GM10248 (cell line): ENCODE data around the gene GSAP.
A peak's percentile ranks its signal among the peaks of the same experiment; 100 is the strongest.
"Not testable (repeated sequence)": the region's sequence is repeated elsewhere in the genome, so short reads cannot be mapped to it uniquely, and the experiment has no call there.

ENCODE experiments used
- CTCF ChIA-PET: fragments of 300-600 bp; sonication (Branson Sonifier 250); formaldehyde crosslinking; extraction: SDS; loops from one replicate; lab custom pipeline; 2021; ENCODE audit warnings: antibody characterized with exemption; lab: Yijun Ruan, JAX
- POLR2A ChIA-PET: fragments of 350-650 bp; sonication (Branson Sonifier 250); formaldehyde crosslinking; extraction: SDS; loops from one replicate; lab custom pipeline; 2020; ENCODE audit warnings: antibody characterized with exemption; lab: Yijun Ruan, JAX
- DNase-seq: peaks from one replicate; pipeline ENCODE4 v3.0.0; 2012; ENCODE audit errors: extremely low spot score
- CTCF ChIP-seq: IDR thresholded peaks from 2 replicates; pipeline ENCODE4 v1.5.1; 2012; ENCODE audit warnings: mild to moderate bottlenecking, low read depth; ENCODE audit errors: extremely low read depth, missing control alignments, control extremely low read depth

GSAP gene

GRCh38 chr7:77335581-77335980 lies 80.6 kb downstream of the GSAP start:
- POLR2A ChIA-PET, result no interaction called here

GRCh38 chr7:77334039-77334438 lies 82.1 kb downstream of the GSAP start:
- DNase-seq, POLR2A ChIA-PET: not testable (repeated sequence)
- CTCF ChIA-PET, result interaction anchor here (1.1 to 5.3 kb wide), 5 partner anchors 20 to 221 kb away, joined by 3 to 28 read pairs (median 3); no protein-coding TSS in a partner anchor

More at GRCh38 chr7:77335581-77335980, 80.6 kb downstream of the GSAP start:
- TF ChIP-seq CTCF, result no peak
- DNase-seq, result no peak
- CTCF ChIA-PET, result interaction anchor here (1.0 to 5.3 kb wide), 5 partner anchors 17 to 929 kb away, joined by 3 to 28 read pairs (median 3); no protein-coding TSS in a partner anchor

GRCh38 chr7:77331938-77332695 lies 84.0 kb downstream of the GSAP start:
- POLR2A ChIA-PET, result interaction anchor here (0.6 kb wide), 1 partner anchor 43 kb away, joined by 3 read pairs; no protein-coding TSS in a partner anchor

GRCh38 chr7:77330169-77330882 lies 85.8 kb downstream of the GSAP start:
- no peak for TF ChIP-seq CTCF
- DNase-seq, result peak; percentile 49
- ChIA-PET CTCF (no interaction called here), POLR2A (no interaction called here)

More at GRCh38 chr7:77331938-77332695, 84.0 kb downstream of the GSAP start:
- peak; percentile 57 for TF ChIP-seq CTCF
- DNase-seq, result peak; percentile 81
- CTCF ChIA-PET, result interaction anchor here (0.6 to 5.3 kb wide), 25 partner anchors 8 to 708 kb away, joined by 3 to 28 read pairs (median 4); partner anchors contain the start of gene CCDC146

GRCh38 chr7:77329466-77330168 lies 86.5 kb downstream of the GSAP start:
- TF ChIP-seq CTCF, result no peak
- no peak for DNase-seq
- ChIA-PET CTCF (interaction anchor here (2.6 kb wide), 1 partner anchor 83 kb away, joined by 13 read pairs; no protein-coding TSS in a partner anchor), POLR2A (no interaction called here)

- no peak for DNase-seq
- ChIA-PET POLR2A (no interaction called here), CTCF (interaction anchor here (1.1 to 2.6 kb wide), 2 partner anchors 34 to 82 kb away, joined by 3 to 13 read pairs; no protein-coding TSS in a partner anchor)
- no peak for TF ChIP-seq CTCF
Measured at GRCh38 chr7:77328669-77329068, 87.5 kb downstream of the GSAP start.
